HepG2 (cell line): ENCODE data around the gene ARL3. TPM values are rescaled to one million over a fixed set of nuclear protein-coding genes. Genes with fewer than 3 reads are reported as not detected.

Source experiments
- AFF4 ChIP-seq: sonication (generic); formaldehyde crosslinking; IDR thresholded peaks from 2 replicates; pipeline ENCODE4 v1.4.0; 2020; ENCODE audit warnings: missing genetic modification reagents
- GMEB2 ChIP-seq: IDR thresholded peaks from 2 replicates; pipeline ENCODE4 v1.6.1; 2016; ENCODE audit warnings: missing biosample characterization, missing genetic modification reagents, low read depth
- HOXA3 ChIP-seq: sonication (generic); formaldehyde crosslinking; IDR thresholded peaks from 2 replicates; pipeline ENCODE4 v1.5.0; 2020; ENCODE audit warnings: missing genetic modification reagents
- JUNB ChIP-seq: sonication (generic); formaldehyde crosslinking; IDR thresholded peaks from 2 replicates; pipeline ENCODE4 v1.8.0; 2022; ENCODE audit warnings: missing genetic modification reagents, mild to moderate bottlenecking, borderline replicate concordance
- KLF16 ChIP-seq, 2 experiments: sonication (generic) in 1 of 2; formaldehyde crosslinking in 1 of 2; IDR thresholded peaks; 2 replicates each; pipeline versions ENCODE4 v1.6.1 to v1.8.0; 2016 to 2023; ENCODE audit warnings: missing genetic modification reagents in 2 of 2, missing compliant biosample characterization in 1 of 2
- MAX ChIP-seq: IDR thresholded peaks from 2 replicates; pipeline ENCODE4 v1.6.1; 2012; ENCODE audit warnings: inconsistent platforms
- NR2C2 ChIP-seq: sonication (generic); formaldehyde crosslinking; IDR thresholded peaks from 2 replicates; pipeline ENCODE4 v1.4.0; 2020; ENCODE audit warnings: missing genetic modification reagents, mild to moderate bottlenecking, moderate library complexity, borderline replicate concordance
- PATZ1 ChIP-seq: sonication (generic); formaldehyde crosslinking; IDR thresholded peaks from 2 replicates; pipeline ENCODE4 v1.4.0; 2020; ENCODE audit warnings: missing genetic modification reagents
- PBX2 ChIP-seq: IDR thresholded peaks from 2 replicates; pipeline ENCODE4 v1.6.1; 2016; ENCODE audit warnings: control low read depth
- RBM39 ChIP-seq: fragments of 200-400 bp; formaldehyde crosslinking; IDR thresholded peaks from one replicate; pipeline ENCODE4 v1.6.1; 2018; ENCODE audit warnings: antibody characterized with exemption, mild to moderate bottlenecking, low read depth, low read length; ENCODE audit not compliant: poor library complexity, severe bottlenecking
- THAP8 ChIP-seq: sonication (generic); formaldehyde crosslinking; IDR thresholded peaks from 2 replicates; pipeline ENCODE4 v1.5.1; 2020; ENCODE audit warnings: missing genetic modification reagents, mild to moderate bottlenecking, borderline replicate concordance
- ZNF180 ChIP-seq: sonication (generic); formaldehyde crosslinking; IDR thresholded peaks from 2 replicates; pipeline ENCODE4 v1.4.0; 2020; ENCODE audit warnings: low read depth, missing genetic modification reagents, borderline replicate concordance
- ZNF33A ChIP-seq: sonication (generic); formaldehyde crosslinking; IDR thresholded peaks from 2 replicates; pipeline ENCODE4 v1.5.1; 2020; ENCODE audit warnings: missing genetic modification reagents, mild to moderate bottlenecking, moderate library complexity, borderline replicate concordance
- ZNF367 ChIP-seq: sonication (generic); formaldehyde crosslinking; IDR thresholded peaks from 2 replicates; pipeline ENCODE4 v1.4.0; 2020; ENCODE audit warnings: missing genetic modification reagents, borderline replicate concordance
- ZNF432 ChIP-seq: sonication (generic); formaldehyde crosslinking; IDR thresholded peaks from 2 replicates; pipeline ENCODE4 v1.5.0; 2020; ENCODE audit warnings: missing genetic modification reagents, mild to moderate bottlenecking, borderline replicate concordance
- ZNF501 ChIP-seq: sonication (generic); formaldehyde crosslinking; IDR thresholded peaks from 2 replicates; pipeline ENCODE4 v1.5.1; 2020; ENCODE audit warnings: mild to moderate bottlenecking, moderate library complexity, missing genetic modification reagents
- polyA plus RNA-seq, 8 experiments: library from polyadenylated mRNA; depleted of rRNA in 3 of 8; stranded (reverse) in 7 of 8; unstranded in 1 of 8; fragments of >200 nt; fragmentation: Illumina TruSeq in 4 of 8; extraction: Trizol in 4 of 8; gene quantifications; 2 replicates each; pipeline versions ENCODE4 v1.2.1 to v1.2.3, GENCODE V29; 2011 to 2016; ENCODE audit warnings: low read depth in 4 of 8, missing spikeins in 1 of 8, mixed read lengths in 1 of 8; ENCODE audit not compliant: insufficient read depth in 1 of 8
- total RNA-seq, 5 experiments: library from RNA; depleted of rRNA; stranded (reverse); fragments of >200 nt; fragmentation: Illumina TruSeq; extraction: Trizol; gene quantifications; 2 replicates each; pipeline ENCODE4 v1.2.3, GENCODE V29; 2016; ENCODE audit warnings: low read depth in 1 of 5

ARL3 gene
- total and polyA plus RNA-seq, 2 of the 13 experiments (the other 11 are each of a cell fraction or from before 2014, with no cell fraction given) = 5.2 to 6.6 TPM

GRCh38 chr10:102713814-102714620, at the start of gene ARL3 (continued):
- TF ChIP-seq ZNF432 (CRISPR knock-in tag) (no peak), JUNB (CRISPR knock-in tag) (no peak), NR2C2 (no peak), ZNF33A (CRISPR knock-in tag) (no peak), MAX (no peak; the same call in 1 of the 2 replicates), ZNF367 (no peak), AFF4 (no peak), THAP8 (CRISPR knock-in tag) (no peak), PATZ1 (CRISPR knock-in tag) (peak; percentile 86), RBM39 (no peak), HOXA3 (0 out of 2 replicates have a peak, but pooled peaks have one; percentile 26), ZNF501 (CRISPR knock-in tag) (peak; percentile 70), GMEB2 (CRISPR knock-in tag) (peak; percentile 67; the same call in 1 of the 2 replicates), PBX2 (CRISPR knock-in tag) (no peak), KLF16 (CRISPR knock-in tag; IDR thresholded peaks at IDR 0.05) (peak in 1 of 2 experiments; percentile 20; a peak in 1 of 4 replicates), ZNF180 (CRISPR knock-in tag) (no peak)
